NCI-H2081 (cell line): ENCODE results near the gene PCBP3.

Experiments
- DNase-seq, 2 experiments: peaks; one replicate each; lab custom pipeline; 2025; lab: John Stamatoyannopoulos, UW

PCBP3 gene

GRCh38 chr21:45753445-45753844 is 109.9 kb downstream of the PCBP3 start:
- no peak for DNase-seq

GRCh38 chr21:45756029-45756428 is 112.5 kb downstream of the PCBP3 start:
- no peak for DNase-seq

- no peak for DNase-seq
Measured at GRCh38 chr21:45756669-45757068, 113.1 kb downstream of the PCBP3 start.

- DNase-seq: no peak
Measured at GRCh38 chr21:45761704-45762103, 118.2 kb downstream of the PCBP3 start.

DNA sequence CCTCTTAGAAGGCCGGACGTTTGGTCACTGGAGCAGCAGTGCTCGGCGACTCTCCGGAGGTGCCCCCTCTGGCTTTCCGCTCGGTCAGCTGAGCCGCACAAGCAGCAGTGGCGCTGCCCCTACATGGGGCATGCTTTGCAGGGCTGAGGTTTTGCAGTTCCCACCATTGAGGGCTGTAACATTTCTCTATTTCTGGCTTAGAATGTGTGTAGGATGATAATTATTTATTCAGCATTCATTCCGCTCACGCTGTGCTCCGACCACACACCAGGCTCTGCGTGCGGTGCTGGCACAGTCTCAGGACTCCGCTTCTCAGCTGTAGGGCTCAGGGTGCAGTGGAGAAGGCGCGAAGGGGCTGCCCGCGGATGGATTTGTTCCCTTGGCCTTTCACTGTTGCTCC is 119.5 kb downstream of the PCBP3 start:
- no peak for DNase-seq

GRCh38 chr21:45763506-45763905 is 120.0 kb downstream of the PCBP3 start:
- no peak for DNase-seq

- no peak for DNase-seq
Measured at GRCh38 chr21:45764792-45765191, 121.3 kb downstream of the PCBP3 start.

DNA sequence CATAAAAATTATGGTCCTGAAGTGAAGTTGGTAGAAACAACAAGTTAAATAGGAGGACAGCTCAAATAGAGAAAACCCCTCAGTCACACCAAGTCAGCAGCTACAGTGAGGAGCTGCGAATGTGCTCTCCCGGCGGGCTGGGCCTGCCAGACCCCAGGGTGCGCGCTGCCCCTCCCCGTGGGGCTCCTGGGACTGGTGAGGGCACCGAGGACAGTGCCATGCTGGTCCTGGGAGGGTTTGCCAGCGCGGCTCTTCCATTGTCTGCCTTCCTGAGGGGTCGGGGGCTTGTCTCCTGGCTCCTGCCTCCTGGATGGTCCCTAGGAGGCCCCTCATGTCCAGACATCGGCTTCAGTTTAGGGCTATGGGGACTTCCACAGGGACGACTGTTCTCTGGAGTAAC is 121.8 kb downstream of the PCBP3 start:
- no peak for DNase-seq

- DNase-seq: no peak
Measured at GRCh38 chr21:45766055-45766454, 122.5 kb downstream of the PCBP3 start.

DNA sequence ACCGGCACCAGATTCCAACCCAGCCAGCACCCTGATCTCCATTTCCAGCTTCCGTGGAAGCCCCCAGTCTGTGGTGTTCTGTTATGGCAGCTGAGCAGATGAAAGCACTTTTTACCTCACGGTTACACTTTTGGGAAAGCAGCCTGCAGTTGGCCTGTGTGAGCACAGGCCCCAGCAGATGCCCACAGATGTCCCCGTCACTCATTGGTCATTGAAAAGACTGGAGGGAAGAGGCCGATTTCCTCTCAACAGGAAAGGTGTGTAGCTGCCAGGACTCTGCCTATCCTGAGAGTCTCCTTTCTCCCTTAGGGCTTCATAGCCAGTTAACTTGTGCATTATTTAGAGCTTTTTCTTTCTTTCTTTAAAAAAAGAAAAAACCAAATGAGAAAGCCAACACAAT is 123.0 kb downstream of the PCBP3 start:
- no peak for DNase-seq

- DNase-seq: no peak
Measured at GRCh38 chr21:45767071-45768006, 123.8 kb downstream of the PCBP3 start.

GRCh38 chr21:45768011-45768739 is 124.7 kb downstream of the PCBP3 start:
- DNase-seq: no peak

DNA sequence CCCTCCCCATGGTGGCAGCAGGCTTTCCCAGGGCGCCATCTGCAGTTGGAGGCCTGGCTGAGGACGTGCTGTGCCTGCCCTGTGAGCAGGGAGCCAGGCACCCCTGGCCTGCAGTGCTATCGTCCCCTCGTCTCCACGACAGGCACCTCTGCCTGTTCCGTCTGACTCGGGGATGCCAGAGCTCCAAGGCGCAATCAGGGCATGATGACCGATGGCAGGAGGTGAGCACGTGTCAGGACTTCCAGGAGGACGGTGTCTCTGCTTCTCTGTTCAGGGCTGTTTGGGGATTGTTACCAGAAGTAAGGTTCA is 125.2 kb downstream of the PCBP3 start:
- no peak for DNase-seq

DNA sequence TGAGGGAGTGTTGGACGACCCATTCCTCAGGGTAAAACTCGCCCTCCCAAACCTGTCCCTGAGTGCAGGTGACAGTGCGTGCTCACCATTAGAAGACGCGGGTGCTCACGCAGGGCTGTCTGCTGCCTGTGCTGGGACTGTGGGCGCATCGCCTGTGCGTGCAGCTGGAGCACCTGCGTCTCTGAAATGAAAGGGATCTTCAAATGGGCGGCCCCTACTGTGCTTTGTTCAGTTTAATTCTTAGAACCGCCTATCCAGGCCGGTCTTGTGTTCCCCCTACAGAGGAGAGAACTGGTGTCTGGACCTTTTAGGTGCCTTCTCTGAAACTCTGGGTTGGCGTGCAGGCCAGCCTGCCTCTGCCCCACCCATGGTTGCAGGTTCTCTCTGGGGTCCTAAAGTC is 125.8 kb downstream of the PCBP3 start:
- no peak for DNase-seq

DNA sequence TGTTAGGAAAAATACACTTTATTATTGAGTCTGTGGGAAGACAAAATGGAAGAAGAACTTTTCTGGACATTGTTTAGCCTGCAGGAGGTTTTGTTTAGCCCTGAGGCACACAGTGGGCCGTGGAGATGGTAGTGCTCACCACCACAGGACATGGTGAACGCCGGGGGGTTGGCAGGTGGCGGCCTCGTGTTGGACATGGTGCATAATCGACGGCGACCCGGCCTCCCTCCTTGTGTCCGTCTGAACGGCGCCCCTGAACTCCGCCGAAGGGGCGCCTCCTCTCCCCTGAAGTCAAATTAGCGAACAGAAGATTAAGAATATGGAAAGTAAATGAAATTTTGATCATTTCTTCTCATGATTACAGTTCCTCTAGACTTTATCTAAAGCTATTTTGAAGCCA is 126.4 kb downstream of the PCBP3 start:
- no peak for DNase-seq

GRCh38 chr21:45772180-45772579 is 128.7 kb downstream of the PCBP3 start:
- no peak for DNase-seq

GRCh38 chr21:45774291-45774690 is 130.8 kb downstream of the PCBP3 start:
- DNase-seq: no peak

GRCh38 chr21:45776971-45777370 is 133.4 kb downstream of the PCBP3 start:
- no peak for DNase-seq

DNA sequence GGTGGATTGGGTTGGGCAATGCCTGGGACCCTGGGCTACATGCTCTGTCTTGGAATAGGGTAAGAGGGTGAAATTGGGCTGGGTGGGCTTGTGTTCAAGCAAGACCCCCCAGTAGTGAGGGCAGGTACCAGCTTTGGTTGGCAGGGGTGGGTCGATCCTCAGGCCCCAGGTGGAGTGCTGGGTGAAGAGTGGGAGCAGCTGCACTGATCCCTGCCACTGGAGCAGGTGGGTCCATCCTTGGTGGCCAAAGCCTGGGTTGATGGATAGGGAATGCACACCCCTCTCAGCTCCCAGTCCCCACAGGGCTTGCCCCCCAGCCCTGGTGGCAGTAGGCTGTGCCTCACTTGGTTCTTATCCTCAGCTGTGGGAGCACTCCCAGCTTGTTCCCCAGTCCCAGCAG is 135.2 kb downstream of the PCBP3 start:
- no peak for DNase-seq

GRCh38 chr21:45779226-45779625 is 135.7 kb downstream of the PCBP3 start:
- DNase-seq: no peak

GRCh38 chr21:45780647-45781046 is 137.1 kb downstream of the PCBP3 start:
- no peak for DNase-seq

DNA sequence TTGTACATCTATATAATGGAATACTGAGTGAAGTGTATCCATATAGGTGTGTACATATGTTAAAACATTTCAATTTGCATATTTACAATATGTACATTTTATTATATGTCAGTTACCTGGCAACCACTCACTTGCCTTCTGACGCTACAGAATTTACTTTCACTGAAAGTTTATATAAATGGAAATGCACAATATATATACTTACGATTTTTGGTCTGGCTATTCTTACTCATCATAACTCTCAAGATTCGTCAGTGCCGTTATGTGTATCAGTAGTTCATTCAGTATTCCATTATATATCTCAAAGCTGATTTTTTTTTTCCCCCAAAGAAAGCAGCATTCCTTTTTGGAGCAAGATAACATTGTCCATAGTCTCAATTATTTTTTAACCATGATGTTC is 138.2 kb downstream of the PCBP3 start:
- no peak for DNase-seq

GRCh38 chr21:45786660-45787059 is 143.1 kb downstream of the PCBP3 start:
- no peak for DNase-seq

GRCh38 chr21:45787371-45787770 is 143.8 kb downstream of the PCBP3 start:
- DNase-seq: no peak
